ENCODE data around the gene NXPH4.

- TF ChIP-seq POLR2A (IDR thresholded peaks at IDR 0.05) (no peak), CTCF (IDR thresholded peaks at IDR 0.05 in 4 of 5, conservative IDR thresholded peaks at IDR 0.05 in 1 of 5) (no peak)
Measured at GRCh38 chr12:57235728-57236131, 19.1 kb downstream of the NXPH4 start.

Measured in gastrocnemius medialis (tissue), 4 donors.